BLaER1 (cell line): ENCODE data around the gene CAMK2G.

Experiments used
- H3K27ac ChIP-seq: shearing (Covaris generic); formaldehyde crosslinking; 2 replicates; pipeline ENCODE4 v1.8.1; 2022
- H3K27me3 ChIP-seq: shearing (Covaris generic); formaldehyde crosslinking; 2 replicates; pipeline ENCODE4 v1.8.1; 2022
- H3K36me3 ChIP-seq: shearing (Covaris generic); formaldehyde crosslinking; 2 replicates; pipeline ENCODE4 v1.8.1; 2022
- H3K4me1 ChIP-seq: shearing (Covaris generic); formaldehyde crosslinking; 2 replicates; pipeline ENCODE4 v1.8.1; 2022
- H3K4me2 ChIP-seq: shearing (Covaris generic); formaldehyde crosslinking; 2 replicates; pipeline ENCODE4 v1.8.1; 2022
- H3K4me3 ChIP-seq: shearing (Covaris generic); formaldehyde crosslinking; 2 replicates; pipeline ENCODE4 v1.8.1; 2022
- H3K9ac ChIP-seq: shearing (Covaris generic); formaldehyde crosslinking; 2 replicates; pipeline ENCODE4 v1.8.1; 2022
- H3K9me3 ChIP-seq: shearing (Covaris generic); formaldehyde crosslinking; 2 replicates; pipeline ENCODE4 v1.8.1; 2022
- H4K20me1 ChIP-seq: shearing (Covaris generic); formaldehyde crosslinking; 2 replicates; pipeline ENCODE4 v1.8.1; 2022
- Cebpa-rat ChIP-seq: shearing (Covaris generic); IDR thresholded peaks from 2 replicates; pipeline ENCODE4 v1.8.1; 2022

The CAMK2G gene

DNA sequence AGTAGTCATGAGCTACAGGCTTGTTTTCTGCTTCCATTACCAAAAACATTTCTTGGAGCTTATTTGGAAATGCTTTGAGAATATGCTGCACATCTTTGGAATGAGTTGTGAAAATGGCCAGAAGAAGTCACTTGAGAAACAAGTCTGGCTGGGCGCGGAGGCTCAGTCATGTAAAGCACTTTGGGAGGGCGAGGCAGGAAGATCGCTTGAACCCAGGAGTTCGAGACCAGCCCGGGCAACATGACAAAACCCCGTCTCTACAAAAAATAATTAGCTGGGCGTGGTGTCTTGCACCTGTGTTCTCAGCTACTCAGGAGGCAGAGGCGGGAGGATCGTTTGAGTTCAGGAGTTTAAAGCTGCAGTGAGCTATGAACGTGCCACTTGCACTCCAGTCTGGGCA is 93.4 kb downstream of the CAMK2G start:
- Histone ChIP-seq H3K36me3 (peaks cover 42% of the 10 kb centered on the region), H3K4me2 (peak overlapping the region; percentile 97), H3K27me3 (no peaks in the 10 kb centered on the region), H4K20me1 (peaks cover 68% of the 10 kb centered on the region), H3K4me1 (peaks cover 78% of the 10 kb centered on the region), H3K27ac (peak overlapping the region; percentile 94), H3K9me3 (no peaks in the 10 kb centered on the region), H3K9ac (peak overlapping the region; percentile 93), H3K4me3 (peak overlapping the region; percentile 89)
- TF ChIP-seq Cebpa-rat = no peak

- no peak overlapping the region for H3K27ac ChIP-seq
- peaks cover 48% of the 10 kb centered on the region for H3K36me3 ChIP-seq
- no peaks in the 10 kb centered on the region for H3K27me3 ChIP-seq
- H3K4me3 ChIP-seq = peak overlapping the region; percentile 89
- TF ChIP-seq Cebpa-rat = no peak
- no peaks in the 10 kb centered on the region for H3K9me3 ChIP-seq
- peak overlapping the region; percentile 34; the same call in 1 of the 2 replicates for H3K9ac ChIP-seq
- H4K20me1 ChIP-seq = peaks cover 70% of the 10 kb centered on the region
- peaks cover 85% of the 10 kb centered on the region for H3K4me1 ChIP-seq
- H3K4me2 ChIP-seq = peak overlapping the region; percentile 97
These were observed 94.1 kb downstream of the CAMK2G start for GRCh38 chr10:73780301-73780700.

- Histone ChIP-seq H3K4me2 (peak overlapping the region; percentile 97), H3K27me3 (no peaks in the 10 kb centered on the region), H3K4me1 (peaks cover 88% of the 10 kb centered on the region), H3K4me3 (no peak overlapping the region), H3K9ac (peak overlapping the region; percentile 34; the same call in 1 of the 2 replicates), H4K20me1 (peaks cover 76% of the 10 kb centered on the region), H3K27ac (no peak overlapping the region), H3K36me3 (peaks cover 49% of the 10 kb centered on the region), H3K9me3 (no peaks in the 10 kb centered on the region)
- no peak for TF ChIP-seq Cebpa-rat
These were observed 94.7 kb downstream of the CAMK2G start for GRCh38 chr10:73779539-73780197.

DNA sequence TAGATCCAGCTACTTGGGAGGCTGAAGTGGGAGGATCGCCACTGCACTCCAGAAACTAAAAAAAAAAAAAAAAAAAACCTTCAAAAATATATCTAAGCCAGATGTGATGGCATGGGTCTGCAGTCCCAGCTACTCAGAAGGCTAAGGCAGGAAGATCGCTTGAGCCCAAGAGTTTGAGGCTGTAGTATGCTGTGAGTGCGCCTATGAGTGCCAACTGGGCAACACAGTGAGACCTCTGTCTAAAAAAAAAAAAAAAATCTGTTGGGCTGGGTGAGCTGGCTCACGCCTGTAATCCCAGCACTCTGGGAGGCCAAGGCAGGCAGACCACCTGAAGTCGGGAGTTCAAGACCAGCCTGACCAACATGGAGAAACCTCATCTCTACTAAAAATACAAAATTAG is 95.3 kb downstream of the CAMK2G start:
- H3K27ac ChIP-seq = no peak overlapping the region
- TF ChIP-seq Cebpa-rat = no peak
- H3K4me1 ChIP-seq = peaks cover 88% of the 10 kb centered on the region
- H3K9me3 ChIP-seq = no peaks in the 10 kb centered on the region
- peaks cover 49% of the 10 kb centered on the region for H3K36me3 ChIP-seq
- no peak overlapping the region for H3K9ac ChIP-seq
- H3K4me2 ChIP-seq = peak overlapping the region; percentile 97; the same call in 1 of the 2 replicates
- peaks cover 83% of the 10 kb centered on the region for H4K20me1 ChIP-seq
- H3K27me3 ChIP-seq = no peaks in the 10 kb centered on the region
- H3K4me3 ChIP-seq = no peak overlapping the region

GRCh38 chr10:73774637-73775036 is 99.7 kb downstream of the CAMK2G start:
- peaks cover 80% of the 10 kb centered on the region for H3K4me1 ChIP-seq
- no peaks in the 10 kb centered on the region for H3K27me3 ChIP-seq
- peak overlapping the region; percentile 99 for H3K4me2 ChIP-seq
- no peak for TF ChIP-seq Cebpa-rat
- no peak overlapping the region for H3K27ac ChIP-seq
- H4K20me1 ChIP-seq = peaks cover 63% of the 10 kb centered on the region
- peaks cover 59% of the 10 kb centered on the region for H3K36me3 ChIP-seq
- H3K9me3 ChIP-seq = no peaks in the 10 kb centered on the region
- H3K9ac ChIP-seq = peak overlapping the region; percentile 84
- H3K4me3 ChIP-seq = peak overlapping the region; percentile 84

DNA sequence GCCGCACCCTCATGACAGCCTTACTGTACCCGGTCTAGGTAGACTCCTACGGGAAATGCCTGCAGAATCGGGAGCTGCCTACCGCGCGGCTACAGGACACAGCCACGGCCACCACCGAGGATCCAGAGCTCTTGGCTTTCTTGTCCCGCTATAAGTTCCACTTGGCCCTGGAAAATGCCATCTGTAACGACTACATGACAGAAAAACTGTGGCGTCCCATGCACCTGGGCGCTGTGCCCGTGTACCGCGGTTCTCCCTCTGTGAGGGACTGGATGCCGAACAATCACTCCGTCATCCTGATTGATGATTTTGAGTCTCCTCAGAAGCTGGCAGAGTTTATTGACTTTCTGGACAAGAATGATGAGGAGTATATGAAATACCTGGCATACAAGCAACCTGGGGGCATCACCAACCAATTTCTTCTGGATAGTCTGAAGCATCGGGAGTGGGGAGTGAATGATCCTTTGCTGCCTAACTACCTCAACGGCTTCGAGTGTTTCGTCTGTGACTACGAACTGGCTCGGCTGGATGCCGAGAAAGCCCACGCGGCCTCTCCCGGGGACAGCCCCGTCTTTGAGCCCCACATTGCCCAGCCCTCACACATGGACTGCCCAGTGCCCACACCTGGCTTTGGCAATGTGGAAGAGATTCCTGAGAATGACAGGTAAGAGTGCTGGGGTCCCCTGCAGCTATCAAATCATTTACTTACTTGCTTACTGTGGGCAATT is 101.0 kb downstream of the CAMK2G start:
- peaks cover 57% of the 10 kb centered on the region for H4K20me1 ChIP-seq
- H3K27ac ChIP-seq = peak overlapping the region; percentile 89
- peak overlapping the region; percentile 84 for H3K9ac ChIP-seq
- no peaks in the 10 kb centered on the region for H3K9me3 ChIP-seq
- TF ChIP-seq Cebpa-rat = no peak
- peak overlapping the region; percentile 99 for H3K4me2 ChIP-seq
- H3K36me3 ChIP-seq = peaks cover 59% of the 10 kb centered on the region
- H3K4me1 ChIP-seq = peaks cover 80% of the 10 kb centered on the region
- peak overlapping the region; percentile 84 for H3K4me3 ChIP-seq
- H3K27me3 ChIP-seq = no peaks in the 10 kb centered on the region

GRCh38 chr10:73772281-73773151 is 101.8 kb downstream of the CAMK2G start:
- no peak for TF ChIP-seq Cebpa-rat
- peak overlapping the region; percentile 84 for H3K9ac ChIP-seq
- peak overlapping the region; percentile 84 for H3K4me3 ChIP-seq
- H3K36me3 ChIP-seq = peaks cover 59% of the 10 kb centered on the region
- H4K20me1 ChIP-seq = peaks cover 49% of the 10 kb centered on the region
- H3K4me1 ChIP-seq = peaks cover 80% of the 10 kb centered on the region
- no peaks in the 10 kb centered on the region for H3K9me3 ChIP-seq
- H3K27ac ChIP-seq = peak overlapping the region; percentile 89
- no peaks in the 10 kb centered on the region for H3K27me3 ChIP-seq
- peak overlapping the region; percentile 99 for H3K4me2 ChIP-seq

- peak overlapping the region; percentile 89 for H3K27ac ChIP-seq
- H3K4me2 ChIP-seq = peak overlapping the region; percentile 99
- peak overlapping the region; percentile 84 for H3K4me3 ChIP-seq
- H3K27me3 ChIP-seq = no peaks in the 10 kb centered on the region
- peaks cover 61% of the 10 kb centered on the region for H3K36me3 ChIP-seq
- H3K9ac ChIP-seq = peak overlapping the region; percentile 84
- no peak for TF ChIP-seq Cebpa-rat
- H3K9me3 ChIP-seq = no peaks in the 10 kb centered on the region
- peaks cover 42% of the 10 kb centered on the region for H4K20me1 ChIP-seq
- H3K4me1 ChIP-seq = peaks cover 73% of the 10 kb centered on the region
These were observed 102.6 kb downstream of the CAMK2G start for GRCh38 chr10:73771722-73772280.

DNA sequence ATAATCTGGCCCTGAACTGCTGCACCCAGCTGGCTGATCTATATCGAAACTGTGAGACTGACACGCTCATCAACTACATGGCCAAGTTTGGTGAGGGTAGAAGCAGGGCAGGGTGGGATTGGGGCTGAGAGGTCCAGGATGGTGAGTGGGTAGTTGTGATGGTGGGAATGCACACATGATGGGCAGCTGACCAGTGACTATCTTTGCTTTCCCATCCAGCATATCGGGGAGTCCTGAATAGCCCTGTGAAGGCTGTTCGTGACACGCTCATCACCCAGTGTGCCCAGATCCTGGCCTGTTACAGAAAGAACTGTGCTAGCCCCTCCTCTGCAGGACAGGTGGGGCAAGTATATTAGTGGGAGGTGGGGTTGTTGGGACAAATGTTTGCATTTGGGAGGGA is 105.0 kb downstream of the CAMK2G start:
- Histone ChIP-seq H3K27me3 (no peaks in the 10 kb centered on the region), H3K4me3 (no peak overlapping the region), H3K27ac (no peak overlapping the region), H3K4me2 (peak overlapping the region; percentile 72), H3K4me1 (peaks cover 48% of the 10 kb centered on the region), H3K9me3 (no peaks in the 10 kb centered on the region), H3K9ac (no peak overlapping the region), H4K20me1 (peaks cover 18% of the 10 kb centered on the region), H3K36me3 (peaks cover 70% of the 10 kb centered on the region)
- TF ChIP-seq Cebpa-rat = no peak
